ENCODE data around the gene POLE4.

Gene POLE4

GRCh38 chr2:74941284-74941683 lies 17.2 kb upstream of the POLE4 start:
- DNase-seq = no peak

GRCh38 chr2:74942263-74942662 lies 16.2 kb upstream of the POLE4 start:
- no peak for DNase-seq

GRCh38 chr2:74944987-74945787 lies 13.3 kb upstream of the POLE4 start:
- DNase-seq = no peak

GRCh38 chr2:74945788-74946331 lies 12.6 kb upstream of the POLE4 start:
- no peak for DNase-seq

- no peak for DNase-seq
Observed at GRCh38 chr2:74947703-74948102, 10.7 kb upstream of the POLE4 start.

- DNase-seq = no peak
Observed at GRCh38 chr2:74948779-74949178, 9.7 kb upstream of the POLE4 start.

GRCh38 chr2:74951211-74951754 lies 7.2 kb upstream of the POLE4 start:
- DNase-seq = no peak

- DNase-seq = no peak
Observed at GRCh38 chr2:74952575-74952974, 5.9 kb upstream of the POLE4 start.

- no peak for DNase-seq
Observed at GRCh38 chr2:74953796-74954499, 4.5 kb upstream of the POLE4 start.

- DNase-seq = no peak
Observed at GRCh38 chr2:74954500-74954874, 4.0 kb upstream of the POLE4 start.

GRCh38 chr2:74957886-74958273 lies 563 bp upstream of the POLE4 start:
- no peak for DNase-seq

GRCh38 chr2:74959106-74959751 lies 786 bp downstream of the POLE4 start:
- no peak for DNase-seq

GRCh38 chr2:74966887-74967286 lies 8.4 kb downstream of the POLE4 start:
- no peak for DNase-seq

- DNase-seq = no peak
Observed at GRCh38 chr2:74975016-74975415, 16.6 kb downstream of the POLE4 start.

- DNase-seq = no peak
Observed at GRCh38 chr2:74979844-74980243, 21.4 kb downstream of the POLE4 start.

- DNase-seq = no peak
Observed at GRCh38 chr2:74982577-74982976, 24.1 kb downstream of the POLE4 start.

GRCh38 chr2:74983631-74984392 lies 25.4 kb downstream of the POLE4 start:
- DNase-seq = no peak

- no peak for DNase-seq
Observed at GRCh38 chr2:74984947-74985637, 26.6 kb downstream of the POLE4 start.

- DNase-seq = no peak
Observed at GRCh38 chr2:74985978-74986609, 27.7 kb downstream of the POLE4 start.

- no peak for DNase-seq
Observed at GRCh38 chr2:74991977-74992376, 33.5 kb downstream of the POLE4 start.

- DNase-seq = no peak
Observed at GRCh38 chr2:74999468-74999867, 41.0 kb downstream of the POLE4 start.
